Glutamatergic neuron (in vitro differentiated cells): ENCODE measurements around the gene MAPT. TPM values are rescaled to one million over a fixed set of nuclear protein-coding genes. Genes with fewer than 3 reads are reported as not detected.

Experiments used
- DNase-seq: peaks from one replicate; pipeline ENCODE4 v3.0.0; 2022
- H3K27ac Mint-ChIP-seq: one replicate; pipeline ENCODE4 v1.8.0; 2020; ENCODE audit warnings: mild to moderate bottlenecking, mixed read lengths, inconsistent platforms; ENCODE audit not compliant: unreplicated experiment
- H3K27me3 Mint-ChIP-seq: one replicate; pipeline ENCODE4 v1.8.0; 2020; ENCODE audit warnings: mild to moderate bottlenecking, moderate library complexity, mixed read lengths, inconsistent platforms; ENCODE audit not compliant: unreplicated experiment
- H3K36me3 Mint-ChIP-seq: one replicate; pipeline ENCODE4 v1.8.0; 2020; ENCODE audit warnings: mild to moderate bottlenecking, mixed read lengths, inconsistent platforms; ENCODE audit not compliant: unreplicated experiment
- H3K4me1 Mint-ChIP-seq: one replicate; pipeline ENCODE4 v1.8.0; 2020; ENCODE audit warnings: mild to moderate bottlenecking, low read depth, mixed read lengths, inconsistent platforms; ENCODE audit not compliant: unreplicated experiment
- H3K4me3 Mint-ChIP-seq: one replicate; pipeline ENCODE4 v1.8.0; 2020; ENCODE audit warnings: mild to moderate bottlenecking, mixed read lengths, inconsistent platforms; ENCODE audit not compliant: unreplicated experiment
- H3K9me3 Mint-ChIP-seq: one replicate; pipeline ENCODE4 v1.8.0; 2020; ENCODE audit warnings: mild to moderate bottlenecking, moderate library complexity, mixed read lengths, inconsistent platforms; ENCODE audit not compliant: unreplicated experiment
- CTCF ChIP-seq: fragments of 200-600 bp; sonication (generic); IDR thresholded peaks from one replicate; pipeline ENCODE4 v1.5.0; 2021; ENCODE audit not compliant: partially characterized antibody, unreplicated experiment
- total RNA-seq: library from RNA; stranded (reverse); fragmentation: NEBNext Ultra II Directional; extraction: Animal tissue kit (Norgen Biotek cat#: 25700); gene quantifications from one replicate; pipeline ENCODE4 v1.2.1, GENCODE V29; 2021; ENCODE audit not compliant: unreplicated experiment

MAPT gene
- total RNA-seq, 1 donor from 2014 or later = 123 TPM

DNA sequence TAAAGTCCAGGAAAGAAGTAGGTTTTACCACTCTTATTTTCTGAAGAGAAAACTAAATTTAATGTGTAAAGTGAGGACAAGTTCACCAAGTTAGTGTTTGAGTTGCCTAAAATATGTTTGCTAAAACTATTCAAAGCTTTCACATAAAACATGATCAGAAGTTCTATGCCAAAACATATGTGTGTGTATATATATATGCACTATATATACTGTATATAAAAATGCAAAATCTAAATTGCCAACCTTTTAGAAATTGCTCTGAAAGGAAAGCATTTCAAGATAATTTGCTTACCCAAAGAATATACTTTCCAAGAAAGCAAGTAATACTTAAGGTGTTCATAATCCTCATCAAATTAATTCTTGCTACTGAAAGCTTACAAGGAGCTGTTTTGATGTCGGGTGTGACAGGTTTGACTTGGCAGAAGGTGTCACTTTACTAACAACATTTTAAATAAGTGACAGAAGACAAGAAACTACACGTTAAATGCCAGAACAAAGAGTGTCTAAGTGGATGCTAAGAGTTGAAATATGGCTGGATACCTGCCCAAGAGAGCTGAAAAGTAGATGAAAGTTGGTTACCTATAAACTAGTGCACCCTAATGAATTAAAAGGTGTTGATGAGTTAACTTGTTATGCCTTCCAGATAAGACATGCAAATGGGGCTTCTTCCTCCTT is 72.4 kb downstream of the MAPT start:
- DNase-seq = no peak
- Mint-ChIP-seq H3K27me3 (peaks cover 8% of the 10 kb centered on the region), H3K9me3 (peaks cover 3% of the 10 kb centered on the region), H3K4me1 (no peaks in the 10 kb centered on the region), H3K36me3 (peaks cover 12% of the 10 kb centered on the region), H3K27ac (no peak overlapping the region), H3K4me3 (no peak overlapping the region)
- TF ChIP-seq CTCF = no peak

DNA sequence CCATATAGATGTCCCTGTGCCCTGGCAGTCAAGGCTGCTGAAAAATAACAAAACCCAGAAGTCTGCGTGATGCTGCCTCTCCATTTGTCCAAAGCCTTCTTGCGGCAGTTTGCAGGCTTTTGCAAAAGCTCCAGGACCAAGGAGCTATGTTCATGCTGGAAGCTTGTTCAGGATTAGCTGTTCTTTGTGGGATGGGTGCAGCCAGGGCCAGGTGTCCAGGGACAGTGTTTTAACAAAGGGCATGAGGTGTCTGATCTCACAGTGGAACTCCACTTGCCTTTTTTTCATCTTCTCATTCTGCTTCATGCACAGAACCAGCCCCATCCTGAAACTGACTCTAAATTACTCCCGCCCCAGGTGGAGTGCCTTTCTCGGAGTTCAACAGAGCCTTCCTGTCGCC is 73.0 kb downstream of the MAPT start:
- TF ChIP-seq CTCF = no peak
- Mint-ChIP-seq H3K4me3 (no peak overlapping the region), H3K4me1 (no peaks in the 10 kb centered on the region), H3K36me3 (peaks cover 14% of the 10 kb centered on the region), H3K9me3 (peaks cover 1% of the 10 kb centered on the region), H3K27me3 (peaks cover 8% of the 10 kb centered on the region), H3K27ac (no peak overlapping the region)
- DNase-seq = no peak

DNA sequence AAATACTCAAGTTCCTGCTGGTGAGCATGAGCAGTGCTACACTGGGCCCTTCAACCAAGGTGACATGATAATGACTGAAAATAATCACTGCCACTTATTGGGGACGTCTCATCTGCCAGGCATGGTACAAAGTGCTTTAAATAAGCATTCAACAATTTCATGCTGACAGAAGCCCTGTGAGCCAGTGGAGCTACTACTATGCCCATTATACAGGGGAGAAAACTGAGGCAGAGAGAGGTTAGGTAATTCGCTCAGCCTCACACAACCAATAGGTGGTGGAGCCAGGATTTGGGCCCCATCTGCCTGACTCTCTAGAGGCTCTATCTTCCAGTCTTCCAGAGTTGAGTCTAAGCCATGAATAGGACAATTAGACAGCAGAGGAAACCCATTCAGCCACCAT is 74.4 kb downstream of the MAPT start:
- Mint-ChIP-seq H3K9me3 (peaks cover 1% of the 10 kb centered on the region), H3K27me3 (peaks cover 12% of the 10 kb centered on the region), H3K36me3 (peaks cover 16% of the 10 kb centered on the region), H3K4me1 (no peaks in the 10 kb centered on the region), H3K27ac (no peak overlapping the region), H3K4me3 (no peak overlapping the region)
- no peak for DNase-seq
- TF ChIP-seq CTCF = no peak

- H3K4me3 Mint-ChIP-seq = no peak overlapping the region
- H3K27me3 Mint-ChIP-seq = peaks cover 12% of the 10 kb centered on the region
- H3K9me3 Mint-ChIP-seq = peaks cover 1% of the 10 kb centered on the region
- H3K36me3 Mint-ChIP-seq = peaks cover 16% of the 10 kb centered on the region
- H3K27ac Mint-ChIP-seq = no peak overlapping the region
- no peak for TF ChIP-seq CTCF
- H3K4me1 Mint-ChIP-seq = no peaks in the 10 kb centered on the region
- no peak for DNase-seq
Measured at GRCh38 chr17:45969726-45970125, 75.4 kb downstream of the MAPT start.

- H3K4me1 Mint-ChIP-seq = peaks cover 5% of the 10 kb centered on the region
- TF ChIP-seq CTCF = no peak
- peaks cover 16% of the 10 kb centered on the region for H3K36me3 Mint-ChIP-seq
- peaks cover 1% of the 10 kb centered on the region for H3K9me3 Mint-ChIP-seq
- no peak for DNase-seq
- H3K27me3 Mint-ChIP-seq = peaks cover 15% of the 10 kb centered on the region
- H3K4me3 Mint-ChIP-seq = no peak overlapping the region
- H3K27ac Mint-ChIP-seq = no peak overlapping the region
Measured at GRCh38 chr17:45970659-45971058, 76.3 kb downstream of the MAPT start.
